Caco-2 (cell line): ENCODE measurements around the gene VAMP2. TPM values are rescaled to one million over a fixed set of nuclear protein-coding genes. Genes with fewer than 3 reads are reported as not detected.
A peak's percentile ranks its signal among the peaks of the same experiment; 100 is the strongest.

Experiments
- Bru-seq: library from RNA; stranded (reverse); fragments of 400-500 nt; gene quantifications from one replicate; lab custom pipeline; 2021; lab: Mats Ljungman, UMichigan
- BruChase-seq, 2 experiments: library from RNA; stranded (reverse); fragments of 400-500 nt; gene quantifications; one replicate each; lab custom pipeline; 2021; lab: Mats Ljungman, UMichigan
- BruUV-seq: library from RNA; stranded (reverse); fragments of 400-500 nt; replicated peaks from 2 replicates; lab custom pipeline; 2021; lab: Mats Ljungman, UMichigan
- CTCF ChIA-PET: fragments of 300-600 bp; sonication (Branson Sonifier 250); formaldehyde crosslinking; loops from one replicate; lab custom pipeline; 2022; ENCODE audit warnings: antibody characterized with exemption; lab: Charles Lee
- POLR2A ChIA-PET: fragments of 300-600 bp; sonication (Branson Sonifier 250); formaldehyde crosslinking; loops from one replicate; lab custom pipeline; 2022; ENCODE audit warnings: antibody characterized with exemption; lab: Charles Lee
- DNase-seq, 2 experiments: peaks; one replicate each; pipeline versions ENCODE4 v3.0.0 to v3.0.0-alpha.2; 2020 to 2022
- H3K27me3 ChIP-seq: replicated peaks from 2 replicates; pipeline ENCODE4 v1.6.0; 2011; ENCODE audit warnings: low read length; ENCODE audit not compliant: control insufficient read depth, insufficient read depth
- H3K36me3 ChIP-seq: 2 replicates; pipeline ENCODE4 v1.5.1; 2011; ENCODE audit warnings: low read length; ENCODE audit not compliant: control insufficient read depth, insufficient read depth
- H3K4me1 ChIP-seq: fragments of 250-450 bp; sonication (Bioruptor Pico); 2 replicates; pipeline ENCODE4 v1.5.1; 2020; ENCODE audit warnings: mild to moderate bottlenecking
- H3K4me3 ChIP-seq: 2 replicates; pipeline ENCODE4 v1.5.1; 2011; ENCODE audit warnings: low read depth, mild to moderate bottlenecking, control low read depth, low read length
- H3K9me3 ChIP-seq: fragments of 250-450 bp; sonication (Bioruptor Pico); 2 replicates; pipeline ENCODE4 v1.5.1; 2020; ENCODE audit warnings: mild to moderate bottlenecking, moderate library complexity
- H3K27ac Mint-ChIP-seq: one replicate; pipeline ENCODE4 v1.8.0; 2022; ENCODE audit warnings: mixed read lengths; ENCODE audit not compliant: unreplicated experiment
- H3K27me3 Mint-ChIP-seq: one replicate; pipeline ENCODE4 v1.8.0; 2022; ENCODE audit warnings: mixed read lengths; ENCODE audit not compliant: insufficient read depth, unreplicated experiment
- H3K36me3 Mint-ChIP-seq: one replicate; pipeline ENCODE4 v1.8.0; 2022; ENCODE audit warnings: mild to moderate bottlenecking, mixed read lengths; ENCODE audit not compliant: insufficient read depth, unreplicated experiment
- H3K4me1 Mint-ChIP-seq: one replicate; pipeline ENCODE4 v1.8.0; 2022; ENCODE audit warnings: low read depth, mixed read lengths; ENCODE audit not compliant: unreplicated experiment
- H3K4me3 Mint-ChIP-seq: one replicate; pipeline ENCODE4 v1.8.0; 2022; ENCODE audit warnings: mild to moderate bottlenecking, moderate library complexity, mixed read lengths; ENCODE audit not compliant: unreplicated experiment
- H3K9me3 Mint-ChIP-seq: one replicate; pipeline ENCODE4 v1.8.0; 2022; ENCODE audit warnings: mixed read lengths; ENCODE audit not compliant: unreplicated experiment
- intact Hi-C: fragments of 100-400 bp; cut with micrococcal nuclease; formaldehyde crosslinking; loops from one replicate; pipeline ENCODE4 v1.10.0; 2022; ENCODE audit not compliant: unreplicated experiment
- long read RNA-seq: library from polyadenylated mRNA; stranded (forward); transcript quantifications from one replicate; pipeline ENCODE4 v2.0.0, GENCODE V29; 2022
- total RNA-seq: library from RNA; stranded (reverse); gene quantifications from 2 replicates; pipeline ENCODE4 v1.2.3, GENCODE V29; 2022
- TF ChIP-seq, protein P1 (sequence below), 2 experiments: fragments of 200-600 bp in 1 of 2; IDR thresholded peaks; 1 replicate in 1 of 2; 2 replicates in 1 of 2; pipeline versions ENCODE4 v1.5.1 to v1.8.0; 2011 to 2022; ENCODE audit warnings: antibody characterized with exemption in 1 of 2, control low read depth in 1 of 2, inconsistent platforms in 1 of 2, low read depth in 1 of 2, low read length in 1 of 2, mild to moderate bottlenecking in 1 of 2, moderate library complexity in 1 of 2; ENCODE audit not compliant: insufficient read depth in 1 of 2, severe bottlenecking in 1 of 2, unreplicated experiment in 1 of 2

The VAMP2 gene, protein sequence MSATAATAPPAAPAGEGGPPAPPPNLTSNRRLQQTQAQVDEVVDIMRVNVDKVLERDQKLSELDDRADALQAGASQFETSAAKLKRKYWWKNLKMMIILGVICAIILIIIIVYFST
- 10.5 and 12.2 TPM in 2 replicates for total RNA-seq
- Bru-seq, nascent RNA, result percentile 71 among the genes with signal in this experiment
- percentile 70 among the genes with signal in this experiment for BruChase-seq, experiment 1, labeled RNA remaining after a 2-hour chase
- percentile 70 among the genes with signal in this experiment for BruChase-seq, experiment 2, labeled RNA remaining after a 6-hour chase
- long read RNA-seq, transcript VAMP2-203 (4 exons, 557 nt), result minor isoform, 8 of 28 reads
- long read RNA-seq, transcript VAMP2-201 (5 exons, 2,153 nt), result major isoform, 12 of 28 reads
- long read RNA-seq, partial matches to known transcripts, result 3 of 28 reads
- long read RNA-seq, other reads (novel, unspliced or antisense), result 5 of 28 reads

DNA sequence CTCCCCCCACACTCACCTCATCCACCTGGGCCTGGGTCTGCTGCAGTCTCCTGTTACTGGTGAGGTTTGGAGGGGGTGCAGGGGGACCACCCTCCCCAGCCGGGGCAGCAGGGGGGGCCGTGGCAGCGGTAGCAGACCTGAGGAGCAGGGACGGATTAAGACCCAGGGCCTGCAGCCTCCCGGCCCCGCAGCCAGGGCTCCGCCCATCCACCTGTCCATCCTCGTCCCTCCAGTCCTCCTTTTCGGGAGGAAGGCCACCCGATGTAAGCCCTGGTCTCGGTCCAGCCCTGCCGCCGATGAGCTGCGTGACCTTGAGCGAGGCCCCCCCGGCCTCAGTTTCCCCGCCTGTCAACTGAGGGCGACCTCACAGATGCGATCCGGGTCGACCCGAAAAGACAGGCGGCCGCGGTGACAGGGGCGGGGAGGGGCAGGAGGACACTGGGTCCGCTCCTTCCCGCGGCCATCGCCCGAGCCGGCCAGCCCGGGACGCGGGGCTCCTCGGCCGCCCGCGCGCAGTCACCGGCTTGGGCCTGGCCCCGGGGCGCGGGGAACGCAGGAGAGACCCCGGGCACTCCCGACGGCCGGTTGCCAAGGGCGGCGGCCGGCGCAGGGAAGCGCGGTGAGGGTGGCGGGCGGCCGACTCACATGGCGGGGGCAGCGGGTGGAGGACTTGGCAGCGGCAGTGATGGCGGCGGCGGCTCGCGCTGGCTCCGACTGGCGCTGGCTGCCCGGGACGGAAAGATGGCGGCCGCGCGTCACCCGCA, at the start of gene VAMP2:
Gene VAMP2 (minus strand): TSS at position 716 of the 764 bp plus-strand sequence. CDS start 69 bp downstream, at position 647.
- intact Hi-C loops, result no loop called here
- ChIA-PET CTCF (no interaction called here), POLR2A (no interaction called here)

DNA sequence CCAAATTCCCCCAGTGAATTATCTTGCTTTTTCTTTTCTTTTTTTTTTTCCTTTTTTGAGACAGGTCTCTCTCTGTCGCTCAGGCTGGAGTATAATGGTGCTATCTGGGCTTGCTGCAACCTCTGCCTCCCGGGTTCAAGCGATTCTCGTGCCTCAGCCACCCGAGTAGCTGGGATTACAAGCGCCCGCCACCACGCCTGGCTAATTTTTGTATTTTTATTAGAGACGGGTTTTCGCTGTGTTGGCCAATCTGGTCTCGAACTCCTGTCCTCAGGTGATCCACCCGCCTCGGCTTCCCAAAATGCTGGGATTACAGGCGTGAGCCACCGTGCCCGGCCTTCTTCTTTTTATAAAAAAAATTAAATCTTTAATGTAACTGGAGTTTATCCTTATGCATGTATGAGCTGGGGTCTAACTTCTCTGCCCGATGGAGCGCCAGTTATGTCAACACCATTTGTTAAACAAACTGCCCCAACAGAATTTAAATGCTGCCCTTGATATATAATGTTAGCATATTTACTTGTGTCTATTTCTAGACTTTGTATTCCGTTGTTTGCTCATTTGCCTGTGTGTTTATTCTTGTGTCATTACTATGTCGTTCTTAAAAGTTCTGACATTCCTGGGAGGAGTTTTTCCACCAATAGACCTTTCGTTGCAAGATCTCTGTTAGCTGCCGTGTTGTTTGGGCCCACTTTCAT, 48.2 kb upstream of the VAMP2 start:
- Mint-ChIP-seq H3K4me3 (peak overlapping the region; percentile 100), H3K4me1 (peaks cover 8% of the 10 kb centered on the region), H3K27me3 (no peaks in the 10 kb centered on the region), H3K27ac (peak overlapping the region; percentile 99), H3K36me3 (peaks cover 42% of the 10 kb centered on the region), H3K9me3 (no peaks in the 10 kb centered on the region)
- BruUV-seq, result TSS peak; percentile 95
- Histone ChIP-seq H3K4me3 (peak overlapping the region; percentile 43), H3K4me1 (peaks cover 4% of the 10 kb centered on the region; the same call in 1 of the 2 replicates), H3K36me3 (no peaks in the 10 kb centered on the region), H3K9me3 (no peaks in the 10 kb centered on the region), H3K27me3 (no peaks in the 10 kb centered on the region)
- ChIA-PET CTCF (interaction anchor here (0.6 to 1.4 kb wide), 4 partner anchors 10 to 21 kb away, joined by 3 to 4 read pairs (median 4); partner anchors contain the start of gene BORCS6), POLR2A (interaction anchor here (0.8 to 3.0 kb wide), 10 partner anchors 10 to 84 kb away, joined by 3 to 24 read pairs (median 7); partner anchors contain the start of genes BORCS6, CTC1 and SLC25A35)
- DNase-seq, result no peak
- intact Hi-C loops, result loop anchor here (1.0 kb wide), 2 partner anchors 12 to 24 kb away; no protein-coding TSS in a partner anchor
- TF ChIP-seq, protein P1, sequence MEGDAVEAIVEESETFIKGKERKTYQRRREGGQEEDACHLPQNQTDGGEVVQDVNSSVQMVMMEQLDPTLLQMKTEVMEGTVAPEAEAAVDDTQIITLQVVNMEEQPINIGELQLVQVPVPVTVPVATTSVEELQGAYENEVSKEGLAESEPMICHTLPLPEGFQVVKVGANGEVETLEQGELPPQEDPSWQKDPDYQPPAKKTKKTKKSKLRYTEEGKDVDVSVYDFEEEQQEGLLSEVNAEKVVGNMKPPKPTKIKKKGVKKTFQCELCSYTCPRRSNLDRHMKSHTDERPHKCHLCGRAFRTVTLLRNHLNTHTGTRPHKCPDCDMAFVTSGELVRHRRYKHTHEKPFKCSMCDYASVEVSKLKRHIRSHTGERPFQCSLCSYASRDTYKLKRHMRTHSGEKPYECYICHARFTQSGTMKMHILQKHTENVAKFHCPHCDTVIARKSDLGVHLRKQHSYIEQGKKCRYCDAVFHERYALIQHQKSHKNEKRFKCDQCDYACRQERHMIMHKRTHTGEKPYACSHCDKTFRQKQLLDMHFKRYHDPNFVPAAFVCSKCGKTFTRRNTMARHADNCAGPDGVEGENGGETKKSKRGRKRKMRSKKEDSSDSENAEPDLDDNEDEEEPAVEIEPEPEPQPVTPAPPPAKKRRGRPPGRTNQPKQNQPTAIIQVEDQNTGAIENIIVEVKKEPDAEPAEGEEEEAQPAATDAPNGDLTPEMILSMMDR (IDR thresholded peaks at IDR 0.05; ENCODE audit: insufficient read depth in 1 of 2, low read depth in 1 of 2, low read length in 1 of 2, severe bottlenecking in 1 of 2, unreplicated experiment in 1 of 2), result no peak

More for the DNA sequence above, at the start of gene VAMP2:
- Mint-ChIP-seq H3K4me1 (peaks cover 5% of the 10 kb centered on the region), H3K27me3 (no peaks in the 10 kb centered on the region), H3K4me3 (peak within 1 kb of the TSS; percentile 83), H3K27ac (peak within 1 kb of the TSS; percentile 93), H3K9me3 (no peaks in the 10 kb centered on the region), H3K36me3 (peaks cover 29% of the 10 kb centered on the region)
- DNase-seq, result peak in 1 of 2 experiments; percentile 74
- Histone ChIP-seq H3K4me3 (peak within 1 kb of the TSS; percentile 81), H3K36me3 (no peaks in the 10 kb centered on the region), H3K4me1 (peaks cover 9% of the 10 kb centered on the region; the same call in 1 of the 2 replicates), H3K27me3 (no peaks in the 10 kb centered on the region), H3K9me3 (no peaks in the 10 kb centered on the region)
- BruUV-seq, result no TSS peak
- TF ChIP-seq, protein P1 (IDR thresholded peaks at IDR 0.05; ENCODE audit: insufficient read depth in 1 of 2, low read depth in 1 of 2, low read length in 1 of 2, severe bottlenecking in 1 of 2, unreplicated experiment in 1 of 2), result no peak
